Stimulated activated CD8-positive, alpha-beta memory T cell treated with anti-CD3 and anti-CD28 coated beads, Interleukin-15, amount 100 ng/mL, for 48 hours (primary cell): ENCODE data around the gene BTBD2.

Source experiments
- DNase-seq, 2 donors: peaks; one replicate each; pipeline ENCODE4 v3.0.0-alpha.2; 2020; ENCODE audit warnings: low read depth in 2 of 2

BTBD2 gene

DNA sequence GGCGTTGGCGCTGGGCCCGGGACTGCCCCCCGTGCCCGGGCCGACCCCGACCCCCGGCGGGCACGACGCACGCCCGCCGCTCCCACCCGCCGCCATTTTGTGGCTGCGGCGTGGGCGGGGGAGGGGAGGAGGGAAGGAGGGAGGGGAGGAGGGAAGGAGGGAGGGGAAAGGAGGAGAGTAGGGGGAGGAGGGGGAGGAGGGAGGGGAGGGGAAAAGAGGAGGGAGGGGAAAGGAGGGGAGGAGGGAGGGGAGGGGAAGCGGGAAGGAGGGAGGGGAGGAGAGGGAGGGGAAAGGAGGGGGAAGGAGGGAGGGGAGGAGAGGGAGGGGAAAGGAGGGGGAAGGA lies at the start of gene BTBD2:
BTBD2 (minus strand) TSS at position 107 of the 343 bp plus-strand sequence; CDS start at position 96, 11 bp downstream.
- DNase-seq, result peak in 1 of 2 donors; percentile 27

- DNase-seq, result no peak
Observed at GRCh38 chr19:2064788-2065524, 49.4 kb upstream of the BTBD2 start.

DNA sequence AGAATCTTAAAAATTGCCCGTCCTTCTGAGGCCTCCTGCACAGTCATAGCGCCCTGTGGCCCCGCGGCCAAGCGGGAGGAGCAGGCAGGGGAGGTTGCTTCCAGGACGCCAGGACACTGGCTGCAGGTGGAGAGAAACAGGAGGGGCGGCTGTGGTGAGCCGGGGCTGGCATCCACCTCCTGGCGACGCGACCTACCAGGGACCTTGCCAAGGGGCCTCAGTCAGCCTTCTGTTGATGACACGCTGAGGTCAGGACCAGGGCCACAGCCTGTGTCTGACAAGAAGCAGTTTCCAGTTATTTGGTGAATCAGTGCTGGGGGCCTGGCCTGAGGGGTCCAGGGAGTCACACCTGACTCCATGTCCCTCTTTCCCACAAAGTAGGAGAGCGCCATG lies 48.9 kb upstream of the BTBD2 start:
- DNase-seq, result no peak

GRCh38 chr19:2063824-2064223 lies 48.3 kb upstream of the BTBD2 start:
- no peak for DNase-seq

GRCh38 chr19:2062770-2063169 lies 47.3 kb upstream of the BTBD2 start:
- DNase-seq, result no peak

- no peak for DNase-seq
Observed at GRCh38 chr19:2062389-2062729, 46.8 kb upstream of the BTBD2 start.

DNA sequence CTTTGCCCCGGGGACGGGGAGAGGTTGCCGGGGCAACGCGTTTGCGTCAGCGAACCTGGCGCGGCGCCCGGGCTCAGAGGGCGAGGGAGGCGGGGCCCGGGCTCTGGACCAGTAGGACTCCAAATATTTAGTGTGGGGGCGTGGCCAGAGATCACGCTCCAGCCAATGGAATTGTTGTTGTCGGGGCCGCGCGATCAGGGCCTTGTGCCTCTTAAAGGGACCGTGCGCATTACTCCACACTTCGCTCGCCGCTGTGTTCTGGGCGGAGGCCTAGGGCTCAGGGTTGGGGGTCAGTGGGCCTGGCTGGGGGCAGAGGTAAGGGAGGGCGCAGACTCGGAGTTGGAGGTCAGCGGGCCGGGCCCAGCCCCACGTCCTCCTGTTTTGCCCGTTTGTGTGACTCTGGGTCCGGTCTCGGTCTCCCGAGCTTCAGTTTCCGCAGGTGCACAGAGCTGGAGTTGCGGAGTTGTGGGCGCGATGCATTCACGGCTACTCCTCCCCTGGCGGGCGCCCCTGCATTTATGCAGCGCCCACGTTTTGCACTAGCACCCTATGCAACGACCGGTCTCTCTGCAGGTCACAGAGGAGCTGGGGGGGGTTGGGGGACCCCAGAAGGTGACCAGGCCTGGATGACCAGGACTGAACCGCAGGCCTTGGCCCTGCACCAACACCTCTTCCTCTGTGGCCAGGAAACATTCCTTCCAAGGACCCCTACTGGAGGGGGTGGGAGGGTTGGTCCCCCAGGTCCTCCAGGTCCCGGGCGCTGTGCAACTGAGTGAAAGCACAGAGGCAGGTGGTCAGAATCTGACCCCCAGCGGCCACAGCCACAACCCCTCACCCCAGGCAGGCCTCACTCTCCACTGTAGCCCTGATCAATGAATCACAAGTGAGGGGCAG lies 46.2 kb upstream of the BTBD2 start:
- peak; percentile 99 for DNase-seq

- no peak for DNase-seq
Observed at GRCh38 chr19:2060884-2061494, 45.5 kb upstream of the BTBD2 start.

DNA sequence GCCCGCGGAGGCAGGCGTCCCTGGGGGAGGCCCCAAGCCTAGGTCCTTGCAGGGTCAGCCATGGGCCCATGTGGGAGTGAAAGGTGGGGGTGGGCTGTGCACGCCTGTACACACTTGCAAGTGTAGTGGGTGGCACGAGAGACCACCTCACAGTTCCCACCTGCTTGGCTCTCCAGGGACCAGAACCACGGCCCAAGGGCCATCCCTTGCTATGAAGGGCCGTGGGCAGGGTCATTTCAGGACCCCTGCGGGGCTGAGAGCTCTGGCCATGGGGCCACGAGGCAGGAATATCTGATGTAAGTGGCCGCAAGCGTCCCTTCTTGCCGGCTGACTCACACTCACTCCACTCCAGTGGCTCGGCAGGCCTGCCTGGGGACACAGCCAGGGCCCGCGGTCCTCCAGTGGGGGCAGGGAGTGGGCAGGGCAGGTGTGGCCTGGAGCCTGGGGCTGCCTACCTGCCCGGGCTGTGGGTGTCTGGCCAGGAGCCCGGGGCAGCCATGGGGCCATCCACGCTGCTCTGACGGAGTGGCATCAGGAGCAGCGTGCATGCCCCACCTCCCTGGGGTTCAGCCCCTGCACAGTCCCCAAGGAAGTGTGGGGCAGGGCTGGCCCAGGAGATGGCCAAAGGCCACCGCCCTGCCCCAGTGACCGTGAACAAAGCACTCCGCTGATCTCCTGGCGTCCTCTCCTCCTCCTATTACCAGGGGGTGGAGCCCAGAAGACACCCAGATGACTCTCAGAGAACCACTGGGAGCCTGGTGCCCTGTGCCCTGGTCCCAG lies 44.1 kb upstream of the BTBD2 start:
- no peak for DNase-seq

GRCh38 chr19:2058570-2059421 lies 43.3 kb upstream of the BTBD2 start:
- DNase-seq, result no peak

GRCh38 chr19:2057484-2058469 lies 42.3 kb upstream of the BTBD2 start:
- DNase-seq, result no peak

- no peak for DNase-seq
Observed at GRCh38 chr19:2056837-2057192, 41.3 kb upstream of the BTBD2 start.

- DNase-seq, result no peak
Observed at GRCh38 chr19:2055931-2056836, 40.7 kb upstream of the BTBD2 start.

GRCh38 chr19:2054763-2055162 lies 39.2 kb upstream of the BTBD2 start:
- DNase-seq, result no peak

DNA sequence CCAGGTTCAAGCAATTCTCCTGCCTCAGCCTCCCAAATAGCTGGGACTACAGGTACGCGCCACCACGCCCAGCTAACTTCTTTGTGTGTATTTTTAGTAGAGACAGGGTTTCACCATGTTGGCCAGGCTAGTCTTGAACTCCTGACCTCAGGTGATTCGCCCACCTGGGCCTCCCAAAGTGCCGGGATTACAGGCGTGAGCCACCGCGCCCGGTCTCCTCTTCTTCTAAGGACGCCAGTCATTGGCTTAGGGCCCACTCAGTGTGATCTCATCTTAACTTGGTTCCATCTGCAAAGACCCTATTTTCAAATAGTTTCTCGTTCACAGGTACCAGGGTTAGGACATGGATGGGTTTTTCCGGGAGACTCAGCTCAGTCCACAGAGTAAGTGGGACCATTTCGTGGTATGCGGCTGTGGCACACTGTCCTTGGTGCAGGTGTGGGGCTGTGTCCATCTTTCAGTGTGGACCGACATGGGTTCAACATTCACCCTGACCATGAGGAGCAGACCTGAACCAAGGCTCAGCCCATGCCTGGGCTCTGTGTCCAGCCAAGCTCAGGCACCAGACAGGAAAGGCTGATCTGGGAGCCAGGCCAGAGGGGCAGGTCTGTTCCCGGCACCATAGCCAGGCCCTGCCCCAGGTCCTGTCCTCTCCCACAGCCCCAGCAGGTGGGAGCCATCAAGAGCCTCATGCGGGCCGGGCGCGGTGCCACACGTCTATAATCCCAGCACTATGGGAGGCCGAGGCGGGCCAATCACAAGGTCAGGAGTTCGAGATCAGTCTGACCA lies 38.3 kb upstream of the BTBD2 start:
- no peak for DNase-seq

GRCh38 chr19:2051773-2052704 lies 36.5 kb upstream of the BTBD2 start:
- no peak for DNase-seq
